Heart right ventricle (tissue), 16 donors: ENCODE measurements around the gene ABHD2. TPM values are rescaled to one million over a fixed set of nuclear protein-coding genes. Genes with fewer than 3 reads are reported as not detected.

Experiments
- ATAC-seq, 8 donors: fragments of 200-7000 bp; cut with Tn5 transposase; one replicate each; pipeline ENCODE4 v1.9.1; 2020; ENCODE audit warnings: mild to moderate bottlenecking in 8 of 8, moderate library complexity in 8 of 8, moderate number of reproducible peaks in 1 of 8
- DNase-seq, 2 donors: peaks; one replicate each; pipeline ENCODE4 v3.0.0-alpha.2; 2020
- H3K27ac ChIP-seq, 10 donors: fragments of 200-600 bp; sonication (generic) in 2 of 10; one replicate each; pipeline versions ENCODE4 v1.5.0 to v1.8.0; 2020 to 2022; ENCODE audit warnings: mild to moderate bottlenecking in 3 of 10
- H3K27me3 ChIP-seq, 7 donors: fragments of 200-600 bp; one replicate each; pipeline ENCODE4 v1.8.0; 2021 to 2022; ENCODE audit warnings: mild to moderate bottlenecking in 2 of 7
- H3K36me3 ChIP-seq, 9 donors: fragments of 200-600 bp; sonication (generic) in 1 of 9; one replicate each; pipeline versions ENCODE4 v1.5.0 to v1.8.0; 2020 to 2022; ENCODE audit warnings: mild to moderate bottlenecking in 2 of 9
- H3K4me1 ChIP-seq, 9 donors: fragments of 200-600 bp; sonication (generic) in 1 of 9; one replicate each; pipeline versions ENCODE4 v1.5.0 to v1.8.0; 2020 to 2022; ENCODE audit warnings: mild to moderate bottlenecking in 4 of 9
- H3K4me3 ChIP-seq, 10 donors: fragments of 200-600 bp; sonication (generic) in 2 of 10; one replicate each; pipeline versions ENCODE4 v1.5.0 to v1.8.0; 2020 to 2022; ENCODE audit warnings: mild to moderate bottlenecking in 7 of 10, moderate library complexity in 2 of 10
- H3K9me3 ChIP-seq, 11 donors: fragments of 200-600 bp in 10 of 11; sonication (generic) in 2 of 11; one replicate each; pipeline versions ENCODE4 v1.5.0 to v1.8.0; 2013 to 2022; ENCODE audit warnings: mild to moderate bottlenecking in 2 of 11, control low read depth in 1 of 11, moderate library complexity in 1 of 11
- WGBS, 2 donors: extraction: QIAGEN DNeasy Blood & Tissue Kit; methylation state at CpG; one replicate each; pipeline ENCODE4 v1.1.7; 2013; ENCODE audit warnings: inconsistent platforms in 1 of 2; 5-methylcytosine and 5-hydroxymethylcytosine counted together
- intact Hi-C, 10 donors: fragments of 100-400 bp; cut with DNase I; formaldehyde crosslinking; loops; one replicate each; pipeline versions ENCODE4 v1.11.1 to v1.14.2; 2022
- polyA plus RNA-seq, 2 donors: library from polyadenylated mRNA; stranded (reverse); fragments of 200-250 nt; gene quantifications; one replicate each; pipeline ENCODE4 v1.2.3, GENCODE V29; 2013
- total RNA-seq, 10 donors: library from RNA; stranded (reverse); fragmentation: NEBNext Ultra II Directional in 3 of 10; extraction: Animal tissue kit (Norgen Biotek cat#: 25700) in 3 of 10; gene quantifications; one replicate each; pipeline versions ENCODE4 v1.2.1 to v1.2.4, GENCODE V29; 2021 to 2023
- TF ChIP-seq, protein P1 (sequence below), 9 donors: fragments of 200-600 bp; sonication (generic) in 2 of 9; IDR thresholded peaks; one replicate each; pipeline versions ENCODE4 v1.5.0 to v1.8.0; 2021 to 2022; ENCODE audit warnings: antibody characterized with exemption in 9 of 9, mild to moderate bottlenecking in 5 of 9, moderate library complexity in 1 of 9
- donor health status: Arrhythmogenic right ventricular cardiomyopathy.
- donor health status: ischemic (EF 13 %, LVEDD 7.1; RV severe dilation, severe dysfunction).
- donor health status: healthy with polysubstance abuse.
- donor health status: DM: no; HTN: yes; CAD: no.
- donor health status: DM: no; HTN: no; CAD: no.
- donor health status: ischemic (EF 25% LVEDD 6.9; RV normal size, moderate dysfunction).
- donor health status: ischemic (EF 25% LVEDD 5.7; RV mildly dilated, moderate dysfunction).
- donor health status: healthy.
- donor health status: DM: yes; HTN: yes; CAD: no.
- donor health status: Ischemic cardiomyopathy.
- donor health status: ischemic (EF 35%, LVEDD 5.7; RV mildly dilated, moderate dysfunction).
- donor health status: nonischemic (EF 11% LVEDD 7.7; RV severe dilation, severe dysfunction).
- donor health status: DM: yes; HTN: yes; CAD: no.
- donor health status: PGD.
- donor health status: ischemic (EF 29% LVEDD 5.4; RV normal size, mild dysfunction).
- donor health status: nonischemic (EF 23%, LVEDD 6.1; RV moderate dilation, normal function).

The ABHD2 gene
- total and polyA plus RNA-seq, 12 donors, result 9.1 to 201 (median 119) TPM

DNA sequence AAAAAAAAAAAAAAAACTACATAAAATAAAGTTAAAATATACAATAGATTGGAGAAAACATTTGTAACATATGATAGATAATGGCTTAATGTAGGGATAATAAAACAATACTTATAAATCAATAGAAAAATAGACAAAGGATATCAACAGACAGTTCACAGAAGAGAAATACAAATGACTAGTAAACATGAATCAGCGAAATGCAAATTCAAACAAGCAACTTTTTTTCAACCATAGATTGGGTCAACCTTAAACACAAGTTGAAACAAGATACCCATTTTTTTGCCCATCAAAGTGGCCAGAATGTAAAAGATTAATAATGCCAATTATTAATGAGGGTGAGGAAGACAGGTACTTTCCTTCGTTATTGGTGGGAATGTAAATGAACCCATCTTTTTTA lies 59.9 kb downstream of the ABHD2 start:
- Histone ChIP-seq H3K27ac (no peak overlapping the region), H3K9me3 (no peaks in the 10 kb centered on the region), H3K4me3 (no peak overlapping the region), H3K4me1 (peaks cover 6 to 71% (median 49%) of the 10 kb centered on the region in 9 donors), H3K27me3 (no peaks in the 10 kb centered on the region), H3K36me3 (peaks cover 0 to 26% (median 9%) of the 10 kb centered on the region in 9 donors)
- TF ChIP-seq, protein P1, sequence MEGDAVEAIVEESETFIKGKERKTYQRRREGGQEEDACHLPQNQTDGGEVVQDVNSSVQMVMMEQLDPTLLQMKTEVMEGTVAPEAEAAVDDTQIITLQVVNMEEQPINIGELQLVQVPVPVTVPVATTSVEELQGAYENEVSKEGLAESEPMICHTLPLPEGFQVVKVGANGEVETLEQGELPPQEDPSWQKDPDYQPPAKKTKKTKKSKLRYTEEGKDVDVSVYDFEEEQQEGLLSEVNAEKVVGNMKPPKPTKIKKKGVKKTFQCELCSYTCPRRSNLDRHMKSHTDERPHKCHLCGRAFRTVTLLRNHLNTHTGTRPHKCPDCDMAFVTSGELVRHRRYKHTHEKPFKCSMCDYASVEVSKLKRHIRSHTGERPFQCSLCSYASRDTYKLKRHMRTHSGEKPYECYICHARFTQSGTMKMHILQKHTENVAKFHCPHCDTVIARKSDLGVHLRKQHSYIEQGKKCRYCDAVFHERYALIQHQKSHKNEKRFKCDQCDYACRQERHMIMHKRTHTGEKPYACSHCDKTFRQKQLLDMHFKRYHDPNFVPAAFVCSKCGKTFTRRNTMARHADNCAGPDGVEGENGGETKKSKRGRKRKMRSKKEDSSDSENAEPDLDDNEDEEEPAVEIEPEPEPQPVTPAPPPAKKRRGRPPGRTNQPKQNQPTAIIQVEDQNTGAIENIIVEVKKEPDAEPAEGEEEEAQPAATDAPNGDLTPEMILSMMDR (IDR thresholded peaks at IDR 0.05), result no peak
- ATAC-seq (no peak), DNase-seq (no peak)
- intact Hi-C loops, result no loop called here
- WGBS, 2 donors, result 67 to 71% methylated on average over 2 of the region's 2 CpGs

DNA sequence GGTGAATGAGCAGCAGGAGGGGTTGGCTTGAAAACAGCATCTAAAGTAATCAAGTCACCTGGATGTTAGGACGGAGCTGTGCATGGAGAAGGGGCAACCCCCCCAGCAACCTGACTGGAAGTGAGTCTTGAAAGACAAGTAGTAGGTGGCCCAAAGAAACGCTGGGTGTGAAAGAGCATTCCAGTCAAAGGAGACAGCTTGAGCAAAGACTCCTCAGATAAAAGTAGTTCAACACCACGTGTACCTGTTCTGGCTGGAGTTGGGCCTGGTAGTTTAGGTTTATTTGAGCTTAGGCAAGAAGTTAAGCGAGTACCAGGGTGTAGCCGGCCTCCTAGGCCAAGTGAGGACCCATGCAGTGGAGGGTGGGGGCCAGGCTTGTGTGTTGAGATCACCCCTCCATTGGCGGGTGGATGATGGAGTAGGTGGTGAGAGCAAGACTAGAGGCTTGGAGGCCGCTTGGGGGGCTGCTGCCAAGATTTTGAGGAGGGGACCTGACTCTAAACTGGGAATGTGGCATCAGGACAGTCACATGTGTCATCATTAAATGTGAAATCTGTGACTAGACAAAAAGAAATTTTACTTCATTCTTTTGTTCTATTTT lies 61.3 kb downstream of the ABHD2 start:
- peak in 4 of 8 donors; percentile 19 to 45 (median 38) for ATAC-seq
- TF ChIP-seq, protein P1 (IDR thresholded peaks at IDR 0.05), result no peak
- no peak for DNase-seq
- Histone ChIP-seq H3K4me1 (peaks cover 5 to 56% (median 35%) of the 10 kb centered on the region in 9 donors), H3K36me3 (peaks cover 0 to 40% (median 23%) of the 10 kb centered on the region in 9 donors), H3K27me3 (no peaks in the 10 kb centered on the region), H3K27ac (peak overlapping the region in 3 of 10 donors; percentile 1 to 59 (median 37)), H3K4me3 (no peak overlapping the region), H3K9me3 (no peaks in the 10 kb centered on the region)
- WGBS, 2 donors, result 58 to 71% methylated on average over 7 of the region's 7 CpGs
- intact Hi-C loops, result no loop called here

DNA sequence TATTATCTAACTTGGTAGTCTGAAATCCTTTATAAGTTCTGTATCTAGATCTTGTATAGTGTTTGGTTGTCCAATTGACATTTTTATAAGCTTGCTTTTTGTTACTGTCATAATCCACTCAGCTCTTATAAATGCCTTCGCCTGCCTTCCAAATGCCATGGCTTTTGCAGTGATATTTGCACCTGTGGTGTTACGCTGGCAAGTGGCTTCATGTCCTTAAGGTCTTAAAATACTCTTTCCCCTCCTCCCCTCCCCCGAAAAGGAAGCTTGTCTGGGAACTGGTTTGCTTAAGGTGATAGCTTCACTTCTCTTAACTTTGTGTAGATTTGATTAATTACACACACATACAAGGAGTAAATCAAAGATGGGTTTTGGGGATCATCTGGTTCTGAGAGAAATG lies 62.0 kb downstream of the ABHD2 start:
- Histone ChIP-seq H3K9me3 (no peaks in the 10 kb centered on the region), H3K36me3 (peaks cover 0 to 47% (median 25%) of the 10 kb centered on the region in 9 donors), H3K4me3 (no peak overlapping the region), H3K4me1 (peaks cover 5 to 55% (median 35%) of the 10 kb centered on the region in 9 donors), H3K27me3 (no peaks in the 10 kb centered on the region), H3K27ac (peak overlapping the region in 3 of 10 donors; percentile 1 to 59 (median 48))
- no peak for DNase-seq
- TF ChIP-seq, protein P1 (IDR thresholded peaks at IDR 0.05), result no peak
- intact Hi-C loops, result no loop called here
- peak in 2 of 8 donors; percentile 14 to 36 for ATAC-seq
- WGBS, 2 donors, result 43 to 70% methylated on average over 3 of the region's 3 CpGs

DNA sequence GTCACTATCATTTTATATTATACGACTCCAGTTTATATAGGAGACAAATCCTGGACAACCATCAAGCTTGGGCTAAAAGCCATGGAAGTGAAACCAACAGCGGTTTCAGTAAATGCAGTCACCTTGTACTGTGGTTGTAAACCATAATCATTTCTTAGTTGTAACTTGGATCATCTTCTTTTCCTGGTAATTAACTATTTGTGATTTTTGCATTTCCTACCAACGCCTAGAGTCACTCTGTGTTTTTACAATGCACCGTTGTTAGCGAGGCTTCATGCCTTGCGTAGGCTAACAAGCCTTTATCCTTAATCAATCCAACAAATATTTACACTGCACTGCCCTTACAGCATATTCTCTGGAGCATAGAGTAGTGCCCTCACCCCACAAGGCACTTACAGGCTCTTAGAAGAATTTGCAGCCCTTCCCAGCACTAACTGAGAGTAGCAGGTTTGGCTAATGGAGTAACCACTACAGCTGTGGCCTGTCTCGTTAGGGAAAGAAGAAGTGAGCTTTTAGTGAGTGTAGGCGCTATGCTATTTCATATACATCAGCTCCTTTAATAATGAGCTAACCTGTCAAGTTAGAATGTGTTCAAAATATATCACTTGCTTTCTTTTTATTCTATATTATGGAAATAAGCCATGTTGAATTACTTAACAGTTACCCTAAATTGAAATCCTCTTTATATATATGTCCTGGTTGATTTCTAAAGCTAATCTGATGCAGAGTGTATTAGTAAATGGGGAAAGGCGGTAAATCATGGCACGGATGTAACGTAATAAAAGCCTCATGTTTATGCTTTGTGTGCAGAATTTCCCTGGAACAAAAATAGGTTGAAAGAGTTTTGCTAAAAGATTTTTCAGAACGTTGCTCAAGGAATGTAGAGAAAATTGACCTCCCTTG lies 62.8 kb downstream of the ABHD2 start:
- TF ChIP-seq, protein P1 (IDR thresholded peaks at IDR 0.05), result no peak
- Histone ChIP-seq H3K36me3 (peaks cover 0 to 55% (median 29%) of the 10 kb centered on the region in 9 donors), H3K27ac (peak overlapping the region in 4 of 10 donors; percentile 0 to 48 (median 24)), H3K27me3 (no peaks in the 10 kb centered on the region), H3K4me3 (no peak overlapping the region), H3K9me3 (no peaks in the 10 kb centered on the region), H3K4me1 (peaks cover 5 to 55% (median 35%) of the 10 kb centered on the region in 9 donors)
- WGBS, 2 donors, result 81 to 89% methylated on average over 12 of the region's 12 CpGs
- DNase-seq, result no peak
- intact Hi-C loops, result no loop called here
- ATAC-seq, result no peak
